Right cardiac atrium (tissue), 5 donors: Measurements from ENCODE around the gene PICALM. TPM values are rescaled to one million over a fixed set of nuclear protein-coding genes. Genes with fewer than 3 reads are reported as not detected.
A peak's percentile ranks its signal among the peaks of the same experiment; 100 is the strongest.
"Not testable (repeated sequence)": the region's sequence is repeated elsewhere in the genome, so short reads cannot be mapped to it uniquely, and the experiment has no call there.

Source experiments
- ATAC-seq, 2 donors: fragments of 200-7000 bp; cut with Tn5 transposase; one replicate each; pipeline versions ENCODE4 v1.8.0 to v1.9.1; 2020; ENCODE audit warnings: moderate library complexity in 2 of 2, mild to moderate bottlenecking in 1 of 2
- DNase-seq, 3 donors: peaks; one replicate each; pipeline ENCODE4 v3.0.0-alpha.2; 2020
- H3K27ac ChIP-seq: one replicate; pipeline ENCODE4 v1.5.1; 2013; ENCODE audit warnings: mild to moderate bottlenecking, low read length, control low read depth, moderate library complexity
- H3K27me3 ChIP-seq: one replicate; pipeline ENCODE4 v1.6.1; 2013; ENCODE audit not compliant: control insufficient read depth, insufficient read depth
- H3K4me1 ChIP-seq: one replicate; pipeline ENCODE4 v1.6.1; 2013; ENCODE audit warnings: low read length; ENCODE audit not compliant: control insufficient read depth, insufficient read depth
- H3K4me3 ChIP-seq: one replicate; pipeline ENCODE4 v1.5.1; 2013; ENCODE audit warnings: low read length, control low read depth
- H3K9me3 ChIP-seq: one replicate; pipeline ENCODE4 v1.6.1; 2013; ENCODE audit warnings: low read length; ENCODE audit not compliant: control insufficient read depth
- WGBS: extraction: QIAGEN DNeasy Blood & Tissue Kit; methylation state at CpG from one replicate; pipeline ENCODE4 v1.1.7; 2013; 5-methylcytosine and 5-hydroxymethylcytosine counted together
- intact Hi-C, 4 donors: fragments of 100-400 bp; cut with DNase I; formaldehyde crosslinking; loops; one replicate each; pipeline versions ENCODE4 v1.11.0 to v1.14.0; 2022 to 2023
- polyA plus RNA-seq: library from polyadenylated mRNA; stranded (reverse); fragments of 200-250 nt; gene quantifications from one replicate; pipeline ENCODE4 v1.2.3, GENCODE V29; 2013
- total RNA-seq, 4 donors: library from RNA; stranded (reverse); fragmentation: NEBNext Ultra II Directional; extraction: Animal tissue kit (Norgen Biotek cat#: 25700); gene quantifications; one replicate each; pipeline ENCODE4 v1.2.1, GENCODE V29; 2021
- donor health status: healthy with polysubstance abuse.
- donor health status: DM: no; HTN: yes; CAD: no.
- donor health status: DM: no; HTN: no; CAD: no.
- donor health status: DM: no; HTN: yes; CAD: no; lungs with severe emphysema.
- donor health status: DM: yes; HTN: yes; CAD: no.

Gene PICALM
- total and polyA plus RNA-seq, 5 donors: 62.8 to 298 (median 175) TPM

DNA sequence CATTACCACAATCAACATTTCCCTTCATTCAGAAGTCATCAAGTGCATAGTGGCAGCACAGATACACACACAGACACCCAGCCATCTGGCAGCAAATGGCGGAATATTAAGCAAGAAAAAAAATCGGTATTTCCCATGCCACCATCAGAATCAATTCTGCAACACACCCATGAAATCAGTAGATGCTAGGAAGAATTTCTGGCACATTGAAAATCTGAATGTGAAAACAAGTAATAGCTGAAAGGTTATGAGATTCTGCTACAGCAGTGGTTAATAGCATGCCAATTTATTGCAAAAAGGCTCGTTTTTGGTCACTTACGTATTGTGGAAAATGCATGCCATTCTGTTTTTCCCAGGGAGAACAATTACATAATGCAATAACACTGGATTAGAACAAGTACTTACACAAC, 91.1 kb downstream of the PICALM start:
- ATAC-seq: peak; percentile 54 to 82

GRCh38 chr11:85976525-85976924, 92.4 kb downstream of the PICALM start:
- DNase-seq: no peak
- ATAC-seq: no peak
- intact Hi-C loops: no loop called here
- Histone ChIP-seq H3K9me3 (no peaks in the 10 kb centered on the region), H3K27ac (no peak overlapping the region), H3K27me3 (no peaks in the 10 kb centered on the region), H3K4me1 (no peaks in the 10 kb centered on the region), H3K4me3 (no peak overlapping the region)
- WGBS: 97% methylated on average over 1 of the region's 1 CpG

More for the DNA sequence above, 91.1 kb downstream of the PICALM start:
- no peaks in the 10 kb centered on the region for H3K4me1 ChIP-seq
- intact Hi-C loops: no loop called here
- H3K9me3 ChIP-seq: no peaks in the 10 kb centered on the region
- peak in 1 of 3 donors; percentile 56 for DNase-seq
- H3K27me3 ChIP-seq: no peaks in the 10 kb centered on the region
- WGBS: 51% methylated on average over 4 of the region's 4 CpGs
- H3K4me3 ChIP-seq: no peak overlapping the region
- H3K27ac ChIP-seq: no peak overlapping the region

- 45% methylated on average over 4 of the region's 4 CpGs for WGBS
- ATAC-seq (no peak), DNase-seq (peak in 1 of 3 donors; percentile 10)
- no peaks in the 10 kb centered on the region for H3K9me3 ChIP-seq
- no peak overlapping the region for H3K4me3 ChIP-seq
- H3K4me1 ChIP-seq: no peaks in the 10 kb centered on the region
- H3K27me3 ChIP-seq: no peaks in the 10 kb centered on the region
- H3K27ac ChIP-seq: no peak overlapping the region
- intact Hi-C loops: no loop called here
Observed at GRCh38 chr11:85974122-85974521, 94.8 kb downstream of the PICALM start.

GRCh38 chr11:85970593-85970992, 98.3 kb downstream of the PICALM start:
- no peak overlapping the region for H3K4me3 ChIP-seq
- no peaks in the 10 kb centered on the region for H3K27me3 ChIP-seq
- no peak for ATAC-seq
- no peak for DNase-seq
- WGBS: 89% methylated on average over 5 of the region's 5 CpGs
- intact Hi-C loops: no loop called here
- H3K27ac ChIP-seq: no peak overlapping the region
- no peaks in the 10 kb centered on the region for H3K4me1 ChIP-seq
- H3K9me3 ChIP-seq: no peaks in the 10 kb centered on the region

- 73% methylated on average over 5 of the region's 5 CpGs for WGBS
- no peak overlapping the region for H3K4me3 ChIP-seq
- ATAC-seq (no peak), DNase-seq (no peak)
- no peak overlapping the region for H3K27ac ChIP-seq
- H3K27me3 ChIP-seq: no peaks in the 10 kb centered on the region
- H3K9me3 ChIP-seq: no peaks in the 10 kb centered on the region
- no peaks in the 10 kb centered on the region for H3K4me1 ChIP-seq
- intact Hi-C loops: no loop called here
Observed at GRCh38 chr11:85967457-85967856, 101.4 kb downstream of the PICALM start.

GRCh38 chr11:85965202-85965601, 103.7 kb downstream of the PICALM start:
- 95% methylated on average over 2 of the region's 2 CpGs for WGBS
- H3K27ac ChIP-seq: no peak overlapping the region
- H3K9me3 ChIP-seq: no peaks in the 10 kb centered on the region
- no peaks in the 10 kb centered on the region for H3K27me3 ChIP-seq
- no peaks in the 10 kb centered on the region for H3K4me1 ChIP-seq
- intact Hi-C loops: no loop called here
- DNase-seq: no peak
- no peak for ATAC-seq
- H3K4me3 ChIP-seq: no peak overlapping the region

- no peak overlapping the region for H3K27ac ChIP-seq
- no peak for DNase-seq
- no peaks in the 10 kb centered on the region for H3K27me3 ChIP-seq
- intact Hi-C loops: no loop called here
- no peak overlapping the region for H3K4me3 ChIP-seq
- ATAC-seq: peak; percentile 33 to 50
- no peaks in the 10 kb centered on the region for H3K9me3 ChIP-seq
- no peaks in the 10 kb centered on the region for H3K4me1 ChIP-seq
- 54% methylated on average over 5 of the region's 5 CpGs for WGBS
Observed at GRCh38 chr11:85961930-85962363, 106.9 kb downstream of the PICALM start.

- Histone ChIP-seq H3K4me3 (no peak overlapping the region), H3K27ac (no peak overlapping the region), H3K4me1 (no peaks in the 10 kb centered on the region), H3K9me3 (no peaks in the 10 kb centered on the region), H3K27me3 (no peaks in the 10 kb centered on the region)
- 40% methylated on average over 6 of the region's 6 CpGs for WGBS
- peak in 1 of 2 donors; percentile 35 for ATAC-seq
- no peak for DNase-seq
- intact Hi-C loops: no loop called here
Observed at GRCh38 chr11:85961130-85961529, 107.8 kb downstream of the PICALM start.

DNA sequence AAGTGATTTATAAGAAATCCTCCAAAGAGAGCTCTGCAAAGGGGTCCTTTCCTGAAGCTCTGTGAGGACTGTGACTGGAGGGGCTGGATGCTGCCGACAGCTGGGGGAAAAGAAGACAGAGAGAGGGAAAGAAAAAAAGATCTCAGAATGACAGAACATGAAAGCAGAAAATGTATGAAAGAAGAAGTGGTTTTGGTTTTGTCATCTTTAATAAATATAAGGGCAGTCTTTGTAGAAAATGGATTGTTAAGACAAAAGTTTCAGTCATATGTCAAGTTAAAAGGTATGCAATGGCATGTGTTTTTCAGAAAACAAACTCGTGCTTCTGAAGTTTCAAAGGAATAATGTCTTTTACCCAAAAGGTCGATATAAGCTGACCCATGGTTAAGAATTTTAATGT, 108.2 kb downstream of the PICALM start:
- H3K9me3 ChIP-seq: no peaks in the 10 kb centered on the region
- DNase-seq (no peak), ATAC-seq (no peak)
- no peak overlapping the region for H3K27ac ChIP-seq
- no peaks in the 10 kb centered on the region for H3K4me1 ChIP-seq
- WGBS: 69% methylated on average over 3 of the region's 3 CpGs
- no peak overlapping the region for H3K4me3 ChIP-seq
- no peaks in the 10 kb centered on the region for H3K27me3 ChIP-seq
- intact Hi-C loops: no loop called here

DNA sequence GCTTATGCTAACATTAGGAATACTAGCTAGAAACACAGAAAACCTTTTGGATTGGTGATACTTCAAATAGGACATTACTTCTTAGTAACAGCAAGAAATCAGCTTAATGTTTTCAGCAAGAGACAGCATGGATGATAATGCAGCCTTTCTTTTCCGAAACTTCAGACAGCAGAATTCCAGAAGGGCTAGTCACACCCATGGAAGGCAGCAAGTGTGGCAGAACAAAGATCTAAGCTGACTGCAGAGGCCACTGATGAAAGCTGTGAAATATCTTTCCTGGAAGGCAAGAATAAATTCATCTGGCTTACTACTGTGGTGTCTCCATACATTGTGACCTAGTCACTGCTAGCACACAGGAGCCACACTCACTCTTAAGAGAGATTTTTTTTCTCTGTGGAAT, 113.4 kb downstream of the PICALM start:
- 51% methylated on average over 1 of the region's 1 CpG for WGBS
- Histone ChIP-seq H3K4me1 (peaks cover 3% of the 10 kb centered on the region), H3K27ac (no peak overlapping the region), H3K4me3 (no peak overlapping the region), H3K9me3 (no peaks in the 10 kb centered on the region), H3K27me3 (no peaks in the 10 kb centered on the region)
- ATAC-seq (peak; percentile 10 to 65), DNase-seq (no peak)
- intact Hi-C loops: no loop called here

- ATAC-seq (no peak), DNase-seq (no peak)
- Histone ChIP-seq H3K27me3 (no peaks in the 10 kb centered on the region), H3K4me3 (no peak overlapping the region), H3K4me1 (peaks cover 3% of the 10 kb centered on the region), H3K27ac (no peak overlapping the region), H3K9me3 (no peaks in the 10 kb centered on the region)
- WGBS: 32% methylated on average over 2 of the region's 2 CpGs
- intact Hi-C loops: no loop called here
Observed at GRCh38 chr11:85953491-85954143, 115.3 kb downstream of the PICALM start.

- H3K27ac ChIP-seq, DNase-seq, H3K9me3 ChIP-seq, intact Hi-C loops, H3K27me3 ChIP-seq, H3K4me3 ChIP-seq, H3K4me1 ChIP-seq, ATAC-seq: not testable (repeated sequence)
- 89% methylated on average over 7 of the region's 7 CpGs for WGBS
Observed at GRCh38 chr11:85952108-85952485, 116.8 kb downstream of the PICALM start.
